CD4-positive, alpha-beta T cell (primary cell): ENCODE data around the gene TMCO4. TPM values are rescaled to one million over a fixed set of nuclear protein-coding genes. Genes with fewer than 3 reads are reported as not detected.
A peak's percentile ranks its signal among the peaks of the same experiment; 100 is the strongest.

Source experiments
- ATAC-seq: fragments of 200-7000 bp; cut with Tn5 transposase; one replicate; pipeline ENCODE4 v1.10.0; 2022; ENCODE audit warnings: mild to moderate bottlenecking; ENCODE audit not compliant: poor library complexity
- CTCF ChIA-PET: fragments of 350-600 bp; sonication (Branson Sonifier 250); formaldehyde crosslinking; loops from one replicate; lab custom pipeline; 2021; ENCODE audit warnings: antibody characterized with exemption, inconsistent platforms; lab: Charles Lee
- POLR2A ChIA-PET: fragments of 350-600 bp; sonication (Branson Sonifier 250); formaldehyde crosslinking; loops from one replicate; lab custom pipeline; 2021; ENCODE audit warnings: antibody characterized with exemption, inconsistent platforms; lab: Charles Lee
- DNase-seq, 14 experiments: peaks; one replicate each; pipeline ENCODE4 v3.0.0-alpha.2; 2013 to 2020; ENCODE audit warnings: mixed read lengths in 2 of 14
- H3K27ac ChIP-seq, 2 donors: one replicate each; pipeline versions ENCODE4 v1.5.1 to v1.7.0; 2013; ENCODE audit warnings: low read length in 2 of 2, low read depth in 1 of 2, mild to moderate bottlenecking in 1 of 2
- H3K27me3 ChIP-seq, 2 experiments: 1 replicate in 1 of 2; 2 replicates in 1 of 2; pipeline versions ENCODE4 v1.6.1 to v1.7.0; 2013; ENCODE audit warnings: low read length in 2 of 2, control low read depth in 1 of 2, mild to moderate bottlenecking in 1 of 2, moderate library complexity in 1 of 2; ENCODE audit not compliant: insufficient read depth in 2 of 2, control insufficient read depth in 1 of 2
- H3K36me3 ChIP-seq: one replicate; pipeline ENCODE4 v1.6.1; 2013; ENCODE audit warnings: low read length, control low read depth; ENCODE audit not compliant: insufficient read depth
- H3K4me1 ChIP-seq: one replicate; pipeline ENCODE4 v1.6.1; 2013; ENCODE audit warnings: low read length, control low read depth; ENCODE audit not compliant: insufficient read depth
- H3K4me3 ChIP-seq: one replicate; pipeline ENCODE4 v1.5.1; 2013; ENCODE audit warnings: mild to moderate bottlenecking, low read length, moderate library complexity
- H3K9me3 ChIP-seq, 2 experiments: 1 replicate in 1 of 2; 2 replicates in 1 of 2; pipeline versions ENCODE4 v1.6.1 to v1.7.0; 2013; ENCODE audit warnings: low read length in 2 of 2, mild to moderate bottlenecking in 2 of 2, control low read depth in 1 of 2, moderate library complexity in 1 of 2; ENCODE audit not compliant: control insufficient read depth in 1 of 2, insufficient read depth in 1 of 2
- H3K27ac Mint-ChIP-seq: one replicate; pipeline ENCODE4 v1.8.0; 2020; ENCODE audit warnings: mixed read lengths
- H3K27me3 Mint-ChIP-seq: one replicate; pipeline ENCODE4 v1.8.0; 2021; ENCODE audit warnings: mixed read lengths
- H3K36me3 Mint-ChIP-seq: one replicate; pipeline ENCODE4 v1.8.0; 2021; ENCODE audit warnings: low read depth, mixed read lengths
- H3K4me1 Mint-ChIP-seq: one replicate; pipeline ENCODE4 v1.8.0; 2021; ENCODE audit warnings: low read depth, mixed read lengths
- H3K4me3 Mint-ChIP-seq: one replicate; pipeline ENCODE4 v1.8.0; 2020; ENCODE audit warnings: mild to moderate bottlenecking, mixed read lengths
- H3K9me3 Mint-ChIP-seq: one replicate; pipeline ENCODE4 v1.8.0; 2020; ENCODE audit warnings: mixed read lengths
- intact Hi-C, 2 experiments: fragments of 100-400 bp; cut with DNase I in 1 of 2; cut with micrococcal nuclease in 1 of 2; formaldehyde crosslinking; loops; one replicate each; pipeline versions ENCODE4 v1.15.1 to v1.9.0; 2023 to 2025; cut with DNase I, micrococcal nuclease
- total RNA-seq, 174 experiments: library from RNA in 2 of 174; stranded (reverse) in 2 of 174; gene quantifications; one replicate each; pipeline ENCODE4 v1.2.3 and lab custom pipeline; 2021 to 2026
- TF ChIP-seq, protein P1 (sequence below): fragments of 200-600 bp; IDR thresholded peaks from one replicate; pipeline ENCODE4 v1.8.0; 2022; ENCODE audit warnings: antibody characterized with exemption, mild to moderate bottlenecking

TMCO4 gene
- total RNA-seq, 2 experiments from 2014 or later = 12.4 to 13.9 TPM

DNA sequence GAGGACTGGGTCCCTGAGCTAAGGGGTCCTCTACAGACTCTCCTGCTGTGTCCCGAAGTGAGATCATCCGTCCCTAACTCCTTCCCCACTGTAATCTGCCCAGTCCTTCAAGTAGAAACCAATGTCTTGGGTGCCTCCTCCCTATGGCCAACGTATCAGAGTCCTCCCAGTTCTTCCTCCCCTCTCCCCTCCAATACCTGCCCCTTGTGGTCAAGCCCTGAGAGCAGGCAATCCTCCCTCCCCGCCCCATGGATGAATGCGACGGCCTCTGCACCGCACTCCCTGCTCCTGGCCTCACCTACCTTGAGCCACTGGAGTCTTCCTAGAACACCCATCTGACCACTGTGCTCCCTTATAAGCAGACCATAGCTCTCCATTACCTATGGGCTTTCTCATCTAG lies 103.9 kb downstream of the TMCO4 start:
- Histone ChIP-seq H3K27me3 (no peaks in the 10 kb centered on the region), H3K4me1 (no peaks in the 10 kb centered on the region), H3K36me3 (peaks cover 41% of the 10 kb centered on the region), H3K27ac (no peak overlapping the region), H3K4me3 (no peak overlapping the region), H3K9me3 (no peaks in the 10 kb centered on the region)
- no peaks in the 10 kb centered on the region for H3K27me3 Mint-ChIP-seq
- no peaks in the 10 kb centered on the region for H3K9me3 Mint-ChIP-seq
- peaks cover 52% of the 10 kb centered on the region for H3K36me3 Mint-ChIP-seq
- H3K4me1 Mint-ChIP-seq = peaks cover 13% of the 10 kb centered on the region
- CTCF ChIA-PET = no interaction called here
- no peak overlapping the region for H3K27ac Mint-ChIP-seq
- TF ChIP-seq, protein P1, sequence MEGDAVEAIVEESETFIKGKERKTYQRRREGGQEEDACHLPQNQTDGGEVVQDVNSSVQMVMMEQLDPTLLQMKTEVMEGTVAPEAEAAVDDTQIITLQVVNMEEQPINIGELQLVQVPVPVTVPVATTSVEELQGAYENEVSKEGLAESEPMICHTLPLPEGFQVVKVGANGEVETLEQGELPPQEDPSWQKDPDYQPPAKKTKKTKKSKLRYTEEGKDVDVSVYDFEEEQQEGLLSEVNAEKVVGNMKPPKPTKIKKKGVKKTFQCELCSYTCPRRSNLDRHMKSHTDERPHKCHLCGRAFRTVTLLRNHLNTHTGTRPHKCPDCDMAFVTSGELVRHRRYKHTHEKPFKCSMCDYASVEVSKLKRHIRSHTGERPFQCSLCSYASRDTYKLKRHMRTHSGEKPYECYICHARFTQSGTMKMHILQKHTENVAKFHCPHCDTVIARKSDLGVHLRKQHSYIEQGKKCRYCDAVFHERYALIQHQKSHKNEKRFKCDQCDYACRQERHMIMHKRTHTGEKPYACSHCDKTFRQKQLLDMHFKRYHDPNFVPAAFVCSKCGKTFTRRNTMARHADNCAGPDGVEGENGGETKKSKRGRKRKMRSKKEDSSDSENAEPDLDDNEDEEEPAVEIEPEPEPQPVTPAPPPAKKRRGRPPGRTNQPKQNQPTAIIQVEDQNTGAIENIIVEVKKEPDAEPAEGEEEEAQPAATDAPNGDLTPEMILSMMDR = no peak
- intact Hi-C loops = no loop called here
- ATAC-seq (no peak), DNase-seq (no peak)
- no peak overlapping the region for H3K4me3 Mint-ChIP-seq
- POLR2A ChIA-PET = no interaction called here

DNA sequence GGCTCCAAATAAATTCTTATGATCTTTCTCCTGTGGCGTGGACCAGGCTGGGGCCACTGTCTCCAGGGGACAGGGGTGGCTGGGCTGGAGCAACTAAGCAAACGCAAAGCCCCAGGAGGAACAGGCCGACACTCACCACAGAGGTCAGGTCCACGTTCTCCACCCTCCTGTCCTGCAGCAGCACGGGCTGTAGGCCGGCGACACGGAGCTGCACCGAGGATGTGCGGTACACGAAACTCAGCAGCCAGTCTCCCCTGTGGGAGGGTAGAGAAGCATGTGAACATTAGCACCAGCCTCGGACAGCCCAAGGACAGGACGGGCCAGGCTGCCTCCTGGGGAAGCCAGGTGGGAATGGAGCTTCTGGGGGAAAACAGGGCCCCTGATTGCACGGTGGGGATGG lies 105.4 kb downstream of the TMCO4 start:
- no peak overlapping the region for H3K27ac Mint-ChIP-seq
- intact Hi-C loops = no loop called here
- CTCF ChIA-PET = interaction anchor here (1.2 kb wide), 1 partner anchor 21 kb away, joined by 3 read pairs; no protein-coding TSS in a partner anchor
- Histone ChIP-seq H3K27me3 (no peaks in the 10 kb centered on the region), H3K9me3 (peaks cover 13 to 14% of the 10 kb centered on the region in 2 experiments), H3K36me3 (peaks cover 30% of the 10 kb centered on the region), H3K27ac (no peak overlapping the region), H3K4me3 (no peak overlapping the region), H3K4me1 (peaks cover 14% of the 10 kb centered on the region)
- peaks cover 46% of the 10 kb centered on the region for H3K36me3 Mint-ChIP-seq
- POLR2A ChIA-PET = no interaction called here
- H3K4me1 Mint-ChIP-seq = peaks cover 25% of the 10 kb centered on the region
- TF ChIP-seq, protein P1 = no peak
- no peak overlapping the region for H3K4me3 Mint-ChIP-seq
- H3K9me3 Mint-ChIP-seq = no peaks in the 10 kb centered on the region
- H3K27me3 Mint-ChIP-seq = no peaks in the 10 kb centered on the region
- DNase-seq = no peak
- ATAC-seq = no peak

DNA sequence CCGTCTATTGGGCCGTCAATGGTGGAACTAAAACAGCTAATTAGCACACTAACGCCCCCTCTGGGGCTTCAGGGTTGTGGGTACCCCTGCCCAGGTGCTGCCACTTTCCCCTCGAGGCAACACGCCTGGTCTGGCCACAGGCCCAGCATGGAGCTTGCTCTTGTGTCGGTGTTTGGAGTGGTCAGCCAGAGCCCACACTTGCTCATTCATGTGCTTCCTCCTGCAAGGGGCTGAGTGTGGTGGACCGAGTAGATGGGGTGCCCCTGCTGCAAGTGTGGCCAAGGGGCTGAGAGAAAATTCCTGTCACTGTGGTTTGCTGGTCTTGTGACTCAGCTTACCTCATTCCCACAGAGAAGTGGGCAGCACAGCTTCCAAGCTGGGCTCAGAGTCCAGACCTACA lies 109.4 kb downstream of the TMCO4 start:
- H3K4me1 ChIP-seq = peaks cover 44% of the 10 kb centered on the region
- Mint-ChIP-seq H3K9me3 (no peaks in the 10 kb centered on the region), H3K4me3 (no peak overlapping the region), H3K4me1 (peaks cover 56% of the 10 kb centered on the region), H3K27ac (peak overlapping the region; percentile 84), H3K27me3 (no peaks in the 10 kb centered on the region), H3K36me3 (peaks cover 55% of the 10 kb centered on the region)
- intact Hi-C loops = no loop called here
- H3K9me3 ChIP-seq = peaks cover 13 to 22% of the 10 kb centered on the region in 2 experiments
- H3K36me3 ChIP-seq = peaks cover 26% of the 10 kb centered on the region
- H3K27me3 ChIP-seq = no peaks in the 10 kb centered on the region
- ATAC-seq = no peak
- ChIA-PET POLR2A (no interaction called here), CTCF (no interaction called here)
- no peak for DNase-seq
- H3K27ac ChIP-seq = peak overlapping the region in 1 of 2 donors; percentile 9
- TF ChIP-seq, protein P1 = no peak
- H3K4me3 ChIP-seq = no peak overlapping the region
